HG03342 (cell line): ENCODE data around the gene OGN.

ENCODE experiments used
- ATAC-seq: cut with Tn5 transposase; IDR thresholded peaks from one replicate; pipeline ENCODE4 v1.9.1; 2021; ENCODE audit warnings: mild to moderate bottlenecking, moderate library complexity; ENCODE audit not compliant: unreplicated experiment

Gene OGN

DNA sequence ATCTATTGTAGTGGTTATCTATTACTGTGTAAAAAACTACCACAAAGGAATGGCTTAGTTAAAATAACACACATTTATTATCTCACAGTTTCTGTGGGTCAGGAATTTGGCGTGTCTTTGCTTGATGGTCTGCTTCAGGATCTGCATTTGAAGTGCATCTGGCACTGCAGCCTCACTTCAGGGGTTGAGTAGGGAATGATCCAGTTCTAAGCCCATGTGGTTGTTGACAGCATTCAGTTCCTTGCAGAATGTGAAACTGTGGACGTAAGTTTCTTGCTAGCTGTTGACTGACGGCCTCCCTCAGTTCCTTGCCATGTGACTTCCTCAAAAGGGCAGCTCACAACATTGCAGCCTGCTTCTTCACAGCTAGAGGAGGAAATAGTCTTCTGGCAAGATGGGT, 2.1 kb upstream of the OGN start:
- no peak for ATAC-seq

DNA sequence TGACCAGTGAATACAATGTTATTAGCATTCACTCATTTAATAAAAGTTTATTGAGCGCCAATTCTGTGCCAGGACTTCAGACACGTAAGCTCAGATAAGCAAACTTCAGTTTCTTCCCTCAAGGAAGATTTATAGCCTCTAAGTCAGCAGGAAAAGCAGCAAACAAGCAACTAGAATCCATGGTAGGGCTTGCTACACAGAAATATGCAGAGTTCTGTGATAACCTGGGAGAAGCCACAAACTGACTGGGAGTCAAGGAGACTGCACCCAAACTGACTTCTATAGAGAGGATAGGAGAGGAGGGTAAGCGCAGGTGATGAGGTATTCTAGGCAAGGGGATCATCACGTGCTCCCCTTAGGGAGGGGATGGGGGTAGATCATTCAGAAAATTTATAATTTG, 1.4 kb upstream of the OGN start:
- no peak for ATAC-seq

DNA sequence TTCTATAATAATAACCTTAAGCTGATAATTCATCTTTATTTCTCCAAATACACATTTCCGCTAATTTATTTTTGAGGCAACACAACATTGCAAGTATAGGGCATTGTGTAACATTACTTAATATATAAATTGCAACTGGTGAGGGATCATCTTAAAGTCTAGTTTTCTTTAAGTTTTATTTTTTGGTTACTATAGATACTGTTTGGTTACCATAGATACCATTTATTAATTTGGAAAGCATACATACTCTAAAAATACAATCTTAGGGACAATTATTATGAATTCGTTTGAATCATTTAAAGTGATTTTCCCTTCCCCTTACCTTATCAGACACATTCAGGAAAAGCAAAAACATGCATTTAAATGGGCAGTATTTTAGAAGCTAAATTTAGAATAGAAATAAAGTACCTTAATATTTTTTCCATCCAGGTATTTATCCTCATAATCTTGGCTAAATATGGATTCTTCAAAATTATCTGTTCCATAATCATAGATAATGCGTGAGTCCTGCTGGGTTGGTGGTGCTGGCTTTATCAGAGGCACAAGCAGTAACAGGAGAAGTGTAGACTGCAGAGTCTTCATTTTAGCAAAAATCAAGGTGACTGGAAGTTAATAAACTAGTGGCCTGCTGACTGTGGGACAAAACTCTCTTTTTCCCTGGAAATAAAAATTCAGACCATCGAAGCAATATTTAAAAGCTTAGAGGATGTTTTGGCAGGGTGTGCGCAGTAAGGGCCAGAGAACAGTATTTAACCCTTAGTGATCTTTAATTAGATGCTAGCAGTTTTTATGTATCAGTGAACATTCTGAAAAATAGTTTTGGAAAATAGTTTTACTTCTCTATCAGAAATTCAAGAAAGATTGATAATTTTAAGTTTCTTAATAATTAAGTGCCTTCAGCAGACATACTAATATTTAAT, 1.3 kb downstream of the OGN start:
- ATAC-seq, result no peak

DNA sequence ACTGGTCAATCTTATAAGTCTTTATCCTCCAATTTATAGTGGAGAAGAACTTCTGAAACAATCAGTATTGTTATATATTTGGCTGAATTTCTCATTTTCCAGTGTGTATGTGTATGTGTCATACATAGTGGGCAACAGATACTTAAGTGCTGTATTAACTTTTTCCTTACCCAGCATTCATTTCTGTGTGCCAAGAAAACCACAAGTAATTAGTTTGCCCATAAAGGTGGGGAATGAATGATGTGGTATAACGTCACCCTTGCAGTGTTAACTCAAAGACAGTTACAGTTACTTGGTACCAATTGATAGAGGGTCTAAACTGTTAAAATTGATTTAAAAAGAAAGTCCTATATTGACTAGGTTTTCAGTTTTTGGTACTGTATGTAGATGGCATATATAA, 2.0 kb downstream of the OGN start:
- no peak for ATAC-seq

DNA sequence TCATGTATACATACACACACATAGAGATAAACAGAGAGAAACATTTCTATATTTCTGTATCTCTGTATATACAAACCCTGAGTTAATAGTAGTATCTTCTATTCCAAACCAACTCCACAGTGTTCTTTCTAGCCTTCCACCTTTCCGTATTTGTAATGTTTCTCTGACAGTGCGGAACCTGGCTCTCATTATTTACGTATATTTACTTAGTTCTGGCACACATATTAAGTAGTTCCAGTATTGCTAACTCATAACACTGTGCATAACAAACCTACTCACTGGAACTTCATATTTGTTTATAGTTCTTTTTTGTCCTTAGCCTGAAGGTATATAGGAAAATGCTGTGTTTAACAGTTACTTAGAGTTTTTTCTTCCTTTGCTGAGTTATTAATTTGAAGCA, 6.5 kb downstream of the OGN start:
- no peak for ATAC-seq

DNA sequence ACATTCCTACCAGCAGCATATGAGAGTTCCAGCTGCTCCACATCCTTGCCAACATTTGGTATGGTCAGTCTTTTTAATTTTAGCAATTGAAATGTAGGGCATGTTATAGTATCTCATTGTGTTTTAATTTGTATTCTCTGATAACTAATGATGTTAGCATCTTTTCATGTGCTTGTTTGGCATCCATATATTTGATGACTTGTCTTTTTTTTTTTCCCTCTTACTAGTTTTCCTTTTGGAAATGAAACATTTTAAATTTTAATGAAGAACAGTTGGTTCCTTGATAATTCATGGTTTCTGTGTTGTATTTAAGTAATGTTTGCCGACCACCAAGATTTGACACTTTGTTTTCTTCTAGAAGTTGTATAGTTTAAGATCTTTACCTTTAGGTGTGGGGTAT, 8.8 kb downstream of the OGN start:
- no peak for ATAC-seq

DNA sequence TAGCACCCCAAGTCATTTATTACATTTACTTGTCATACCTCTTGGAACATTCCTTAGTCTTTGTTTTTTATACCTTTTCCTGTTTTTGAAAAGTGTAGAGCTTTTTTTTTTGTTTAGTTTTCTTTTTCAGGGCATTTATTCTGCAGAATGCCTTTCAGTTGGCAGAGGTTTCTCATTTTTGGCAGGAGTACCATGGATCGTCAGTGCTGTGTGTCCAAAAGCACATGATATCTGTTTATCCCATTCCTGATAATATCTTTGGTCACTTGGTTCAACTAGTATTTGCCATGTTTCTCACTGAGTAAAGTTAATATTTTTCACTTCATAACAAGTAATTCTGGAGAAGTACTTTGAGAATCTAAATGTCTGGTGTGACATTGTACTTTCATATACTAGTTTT, 10.7 kb downstream of the OGN start:
- ATAC-seq, result no peak

DNA sequence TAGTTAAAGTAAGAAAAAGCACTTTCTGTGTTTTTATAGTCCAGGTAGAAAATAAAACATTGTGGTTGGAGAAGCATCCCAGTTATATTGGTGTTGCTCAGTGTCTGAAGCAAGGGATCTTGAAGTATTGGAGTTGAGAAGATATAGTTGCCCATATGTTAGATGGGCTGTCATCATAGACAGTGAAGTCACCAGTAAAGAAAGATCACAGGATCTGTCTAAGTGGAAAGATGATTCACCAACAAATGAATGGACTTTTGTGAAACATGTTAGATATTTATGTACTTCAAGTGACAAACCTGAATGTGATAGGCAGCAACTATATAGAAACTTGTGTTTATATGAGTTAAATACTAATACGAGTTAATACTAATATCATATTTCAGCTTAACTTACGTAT, 11.7 kb downstream of the OGN start:
- ATAC-seq, result no peak

DNA sequence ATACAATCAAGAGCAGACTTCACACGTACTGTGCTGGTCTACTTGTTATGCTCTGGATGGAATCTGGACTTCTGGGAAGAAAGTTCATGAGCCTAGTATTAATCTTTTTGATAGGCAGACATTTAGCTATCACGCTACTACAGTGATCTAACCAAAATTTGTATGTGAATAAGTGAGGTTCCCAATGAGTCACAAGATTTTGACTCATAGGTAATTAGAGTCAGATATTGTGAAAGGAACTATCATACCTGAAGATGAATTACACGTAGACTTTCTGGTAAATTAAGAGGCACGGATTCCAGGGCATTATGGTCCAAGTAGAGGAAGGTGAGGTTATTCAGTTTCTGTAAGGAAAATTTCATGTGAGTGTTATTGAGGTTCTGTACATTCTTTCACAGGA, 18.4 kb downstream of the OGN start:
- no peak for ATAC-seq

DNA sequence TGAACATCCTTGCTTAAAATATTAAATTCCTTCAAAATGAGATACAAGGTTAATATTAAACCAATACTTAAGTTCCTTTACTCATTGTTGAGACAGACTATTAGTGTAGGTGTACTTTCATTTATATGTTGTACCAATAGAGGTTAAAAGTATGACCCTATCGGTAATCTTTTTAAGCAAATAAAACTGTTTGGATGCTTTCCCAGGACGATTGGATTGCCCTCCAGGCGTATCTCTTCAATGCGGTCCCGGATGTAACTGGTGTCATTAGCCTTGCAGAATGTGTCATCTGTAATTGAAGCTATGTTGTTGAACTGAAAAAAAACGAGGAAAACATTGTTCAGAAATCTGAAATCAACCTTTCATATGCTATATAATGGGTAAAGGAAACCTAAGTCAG, 18.9 kb downstream of the OGN start:
- ATAC-seq, result no peak

DNA sequence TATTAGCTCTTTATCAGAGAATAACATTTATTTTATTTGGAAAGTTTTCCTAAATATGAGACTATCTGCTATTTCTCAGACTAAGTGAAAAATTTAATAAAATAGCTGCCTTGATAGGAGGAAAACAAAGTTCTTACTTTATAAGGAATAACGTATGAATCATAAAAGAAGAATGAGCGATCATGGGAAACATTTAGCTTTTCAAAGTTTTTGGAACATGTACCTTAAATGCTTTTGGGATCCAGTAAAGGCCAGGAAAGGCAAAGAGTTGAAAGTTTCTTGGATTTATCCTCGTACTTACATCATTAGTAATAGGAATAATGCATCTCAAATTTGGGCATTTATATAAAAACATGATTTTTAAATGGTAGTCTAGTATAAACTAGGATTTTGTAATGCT, 19.4 kb downstream of the OGN start:
- ATAC-seq, result no peak

DNA sequence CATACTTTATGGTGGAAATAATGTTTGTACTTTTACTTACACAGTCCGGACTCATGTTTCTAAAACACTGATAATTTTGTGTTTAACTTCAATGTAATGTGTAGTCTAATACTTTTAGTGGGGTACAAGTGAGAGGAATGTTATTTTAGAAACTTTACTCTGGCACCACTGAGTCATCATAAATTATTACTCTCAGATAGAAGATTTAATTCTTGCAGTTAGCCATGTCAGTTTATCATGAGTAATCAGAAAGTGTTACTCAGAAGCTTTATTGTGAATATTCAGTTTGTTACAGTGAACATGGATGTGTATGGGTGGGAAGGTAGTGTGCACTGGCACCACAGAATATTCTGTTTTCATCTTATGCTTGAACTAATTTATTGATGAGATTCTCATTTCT, 20.0 kb downstream of the OGN start:
- ATAC-seq, result no peak

DNA sequence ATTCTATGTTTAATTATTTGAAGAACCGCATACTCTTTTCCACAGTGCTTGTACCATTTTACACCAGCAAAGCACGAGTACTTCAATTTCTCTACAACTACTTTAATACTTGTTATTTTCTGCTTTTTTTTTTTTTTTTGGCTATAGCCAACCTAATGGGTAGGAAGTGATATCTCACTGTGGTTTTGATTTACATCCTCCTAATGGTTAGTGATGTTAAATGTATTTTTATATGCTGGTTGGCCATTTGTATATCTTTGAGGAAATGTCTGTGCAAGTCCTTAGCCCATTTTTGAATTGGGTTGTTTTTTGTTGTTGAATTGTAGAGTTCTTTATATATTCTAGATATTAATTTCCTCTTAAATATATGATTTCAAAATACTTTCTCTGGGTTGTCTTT, 22.6 kb downstream of the OGN start:
- ATAC-seq, result no peak

DNA sequence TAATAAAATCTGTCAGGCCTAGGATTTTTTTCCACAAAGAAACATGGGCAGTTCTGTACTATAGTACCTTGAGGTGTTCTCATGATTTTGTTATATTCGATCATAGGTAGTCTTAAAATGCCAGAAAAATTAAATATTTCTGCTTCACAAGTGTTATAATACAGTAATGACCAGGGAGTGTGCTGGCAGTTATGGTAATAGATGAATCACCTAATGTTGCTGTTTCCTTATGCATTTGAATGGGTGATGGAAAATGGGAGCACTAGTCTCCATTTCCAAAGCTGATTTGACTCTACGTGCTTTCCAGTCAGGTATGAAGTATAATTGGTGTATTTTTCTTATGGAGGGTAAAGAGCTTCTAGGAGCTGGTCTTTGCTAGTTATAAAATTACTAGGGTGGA, 23.8 kb downstream of the OGN start:
- ATAC-seq, result no peak

DNA sequence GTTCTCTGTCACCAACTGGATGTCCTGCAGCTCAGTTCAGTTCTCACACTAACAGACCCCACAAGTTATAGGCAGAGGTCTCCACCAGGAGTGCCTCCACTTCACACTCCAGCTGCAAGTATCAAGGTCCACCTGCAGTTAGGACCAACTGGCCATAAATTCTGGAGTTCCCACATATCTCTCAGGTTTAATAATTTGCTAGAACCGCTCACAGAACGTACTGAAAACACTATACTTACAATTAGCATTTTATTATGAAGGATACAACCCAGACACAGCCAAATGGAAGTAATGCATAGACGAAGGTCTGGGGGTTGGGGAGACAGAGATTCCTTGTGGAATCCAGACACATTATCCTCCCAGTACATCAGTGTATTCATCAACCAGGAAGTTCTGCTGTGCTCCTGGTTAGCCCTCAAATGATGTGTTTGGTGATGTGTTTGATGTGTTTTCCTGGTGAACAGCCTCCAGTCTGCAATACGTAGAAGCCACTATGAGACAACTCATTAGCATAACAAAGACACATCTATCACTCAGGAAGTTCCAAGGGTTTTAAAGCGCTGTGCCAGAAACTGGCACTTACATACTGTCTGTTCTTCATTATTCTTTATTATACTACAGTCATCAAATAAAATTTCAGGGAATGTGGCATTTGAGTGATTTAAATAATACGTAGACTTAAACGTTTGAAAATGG, 25.4 kb downstream of the OGN start:
- no peak for ATAC-seq

DNA sequence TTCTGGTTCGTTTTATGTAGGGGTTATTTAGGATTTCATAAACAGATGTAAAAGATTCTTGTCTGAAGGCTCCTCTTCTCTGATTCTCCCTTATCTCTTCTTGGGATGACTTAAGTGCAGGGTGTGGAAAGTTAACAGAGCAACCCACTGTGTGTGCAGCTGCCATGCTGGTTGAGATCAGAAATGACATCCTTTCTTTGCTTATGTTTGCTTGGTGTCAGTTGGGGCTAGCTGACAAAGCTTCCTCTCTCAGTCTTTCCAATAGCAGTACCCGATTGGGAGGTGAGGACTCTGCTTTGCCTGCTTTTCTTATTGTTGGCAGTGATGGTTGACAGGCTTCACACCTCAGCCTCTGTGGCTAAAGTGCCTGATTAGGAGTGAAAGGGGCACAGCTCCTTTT, 26.5 kb downstream of the OGN start:
- ATAC-seq, result no peak

DNA sequence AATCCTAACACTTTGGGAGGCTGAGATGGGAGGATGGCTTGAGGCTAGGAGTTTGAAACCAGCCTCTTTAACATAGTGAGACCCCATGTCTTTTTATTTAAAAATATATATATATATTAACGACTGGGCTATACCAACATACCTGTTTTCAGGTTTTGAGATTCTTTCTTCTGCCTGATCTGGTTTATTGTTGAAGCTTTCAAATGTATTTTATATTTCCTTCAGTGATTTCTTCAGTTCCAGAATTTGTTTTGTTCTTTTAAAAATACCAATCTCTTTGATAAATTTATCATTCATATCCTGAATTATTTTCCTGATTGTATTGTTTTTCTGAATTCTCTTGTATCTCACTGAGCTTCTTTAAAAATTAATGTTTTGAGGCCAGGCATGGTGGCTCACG, 31.2 kb downstream of the OGN start:
- ATAC-seq, result no peak

DNA sequence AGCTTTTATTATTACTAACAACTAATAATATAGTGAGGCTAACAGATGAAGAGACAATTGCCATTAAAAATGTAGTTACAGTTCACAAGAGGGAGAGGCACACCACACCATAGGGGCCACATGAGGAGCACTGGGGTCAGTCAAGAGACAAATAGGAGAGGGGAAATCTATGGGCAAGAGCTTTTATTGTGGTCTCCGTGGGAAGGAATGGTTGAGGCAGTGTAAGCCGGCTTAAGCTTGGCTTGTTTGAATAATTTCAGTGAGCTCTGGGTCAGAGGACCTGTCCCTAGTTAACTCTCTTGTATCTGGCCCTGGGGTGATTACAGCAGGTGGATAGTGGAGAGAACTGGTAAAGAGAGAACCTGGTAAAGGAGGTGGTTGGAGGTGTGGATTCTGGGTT, 35.3 kb downstream of the OGN start:
- no peak for ATAC-seq

DNA sequence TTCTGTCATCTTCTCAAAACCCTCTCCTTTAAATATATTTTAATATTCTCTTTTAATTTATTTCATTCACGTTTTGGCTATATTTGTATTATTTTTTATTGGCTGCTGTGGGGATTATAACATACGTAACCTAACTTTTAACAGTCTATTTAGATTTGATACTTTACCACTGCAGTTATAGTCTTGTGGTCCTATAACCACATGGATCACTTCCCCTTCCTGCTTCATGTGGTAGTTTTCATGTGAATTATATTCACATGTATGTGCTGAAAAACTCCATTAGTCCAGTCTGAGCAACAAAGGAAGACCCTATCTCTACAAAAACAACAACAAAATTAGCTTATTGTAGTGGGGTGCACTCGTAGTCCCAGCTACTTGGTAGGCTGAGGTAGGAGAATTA, 44.3 kb downstream of the OGN start:
- no peak for ATAC-seq

DNA sequence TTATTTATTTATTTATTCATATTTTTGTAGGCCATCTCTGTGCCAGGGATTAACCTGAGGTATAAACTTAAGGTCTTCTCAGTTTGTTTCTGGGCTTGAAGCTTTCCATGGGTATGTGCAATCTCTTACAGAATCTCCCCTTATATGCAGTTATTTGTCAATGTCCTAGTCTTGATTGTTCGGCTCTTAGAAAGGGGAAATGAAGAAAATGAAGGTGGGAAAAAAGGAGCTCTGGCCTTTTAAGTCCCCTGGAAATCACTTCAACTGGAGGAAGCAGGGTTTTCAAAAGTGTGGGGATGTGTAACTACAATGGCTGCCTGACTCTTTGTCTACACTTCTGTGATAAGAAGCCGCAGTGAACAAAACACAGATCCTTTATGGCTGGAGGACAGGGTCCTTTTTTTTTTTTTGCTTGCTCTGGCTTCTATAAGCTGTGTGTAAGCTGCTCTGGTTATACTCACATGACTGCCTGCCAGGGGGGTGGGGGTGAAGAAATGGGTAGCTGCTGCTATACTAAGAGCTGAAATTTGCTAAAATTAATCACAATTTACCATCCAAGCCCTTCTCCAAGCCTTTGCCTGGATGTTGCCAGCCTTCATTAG, 44.9 kb downstream of the OGN start:
- no peak for ATAC-seq

DNA sequence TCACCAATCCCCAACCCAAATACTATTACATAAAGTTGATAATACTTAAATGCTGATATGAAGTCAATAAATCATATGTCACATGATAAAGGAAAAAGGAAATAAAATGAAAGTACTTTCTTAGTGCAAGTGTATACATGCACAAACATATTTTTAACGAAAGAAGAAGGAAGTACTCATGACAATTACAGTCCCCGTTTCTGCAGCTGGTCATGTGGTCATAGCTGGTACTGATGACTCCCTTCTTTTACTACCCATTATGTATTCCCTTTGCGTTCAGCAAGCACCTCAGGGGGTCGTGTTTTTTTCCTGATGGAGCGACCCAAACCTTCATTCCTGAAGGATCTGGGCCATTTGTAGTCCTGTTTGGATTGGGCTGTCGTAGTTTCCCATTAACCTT, 51.3 kb downstream of the OGN start:
- ATAC-seq, result no peak

DNA sequence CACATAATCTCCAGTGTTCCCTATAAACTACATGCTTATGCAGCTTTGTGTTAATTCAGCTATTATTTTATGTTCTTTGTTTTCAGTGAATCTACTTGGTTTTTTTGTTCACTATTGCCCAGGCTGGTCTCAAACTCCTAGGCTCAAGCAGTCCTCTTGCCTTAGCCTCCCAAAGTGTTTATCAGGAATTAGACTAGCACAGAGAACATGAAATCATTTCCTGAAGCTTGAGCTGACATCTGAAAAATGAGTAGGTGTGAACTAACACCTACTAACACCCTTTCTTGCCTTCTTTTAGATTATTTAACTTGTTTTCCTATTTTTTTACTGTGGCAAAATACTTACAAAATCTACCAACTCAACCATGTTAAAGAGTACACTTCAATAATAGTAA, 53.6 kb downstream of the OGN start:
- no peak for ATAC-seq
